ENCODE measurements around the gene USP13. TPM values are rescaled to one million over a fixed set of nuclear protein-coding genes. Genes with fewer than 3 reads are reported as not detected.

Gene USP13
- polyA plus RNA-seq, 1 experiment: 15.2 TPM

GRCh38 chr3:179606534-179607085, 46.2 kb upstream of the USP13 start:
- DNase-seq (ENCODE audit: low read depth, low spot score): no peak
- no peak for TF ChIP-seq CTCF (IDR thresholded peaks at IDR 0.05; ENCODE audit: low read depth, low read length)
- ChIA-PET CTCF (interaction anchor here (1.5 kb wide), 1 partner anchor 43 kb away, joined by 3 read pairs; no protein-coding TSS in a partner anchor), POLR2A (no interaction called here)
- H3K27me3 ChIP-seq (ENCODE audit: control insufficient read depth, insufficient read depth, low read length): no peaks in the 10 kb centered on the region
- no peak overlapping the region for H3K4me3 ChIP-seq (ENCODE audit: low read depth, low read length)
- no peaks in the 10 kb centered on the region for H3K9me3 ChIP-seq (ENCODE audit: control insufficient read depth, insufficient read depth, low read length)
- H3K27ac ChIP-seq (ENCODE audit: low read depth, low read length): no peak overlapping the region

GRCh38 chr3:179608931-179609720, 43.7 kb upstream of the USP13 start:
- no peak for DNase-seq (ENCODE audit: low read depth, low spot score)
- Histone ChIP-seq H3K4me3 (ENCODE audit: low read depth, low read length) (no peak overlapping the region), H3K9me3 (ENCODE audit: control insufficient read depth, insufficient read depth, low read length) (no peaks in the 10 kb centered on the region), H3K27me3 (ENCODE audit: control insufficient read depth, insufficient read depth, low read length) (no peaks in the 10 kb centered on the region), H3K27ac (ENCODE audit: low read depth, low read length) (no peak overlapping the region)
- POLR2A ChIA-PET: no interaction called here
- TF ChIP-seq CTCF (IDR thresholded peaks at IDR 0.05; ENCODE audit: low read depth, low read length): no peak
- CTCF ChIA-PET: no interaction called here

- TF ChIP-seq CTCF (IDR thresholded peaks at IDR 0.05; ENCODE audit: low read depth, low read length): no peak
- Histone ChIP-seq H3K27ac (ENCODE audit: low read depth, low read length) (no peak overlapping the region), H3K27me3 (ENCODE audit: control insufficient read depth, insufficient read depth, low read length) (no peaks in the 10 kb centered on the region), H3K4me3 (ENCODE audit: low read depth, low read length) (no peak overlapping the region), H3K9me3 (ENCODE audit: control insufficient read depth, insufficient read depth, low read length) (no peaks in the 10 kb centered on the region)
- DNase-seq (ENCODE audit: low read depth, low spot score): no peak
- ChIA-PET CTCF (no interaction called here), POLR2A (no interaction called here)
Measured at GRCh38 chr3:179610066-179610465, 42.8 kb upstream of the USP13 start.

GRCh38 chr3:179613807-179614206, 39.0 kb upstream of the USP13 start:
- no peak for TF ChIP-seq CTCF (IDR thresholded peaks at IDR 0.05; ENCODE audit: low read depth, low read length)
- no peak overlapping the region for H3K27ac ChIP-seq (ENCODE audit: low read depth, low read length)
- DNase-seq (ENCODE audit: low read depth, low spot score): no peak
- ChIA-PET CTCF (interaction anchor here (0.6 to 1.0 kb wide), 2 partner anchors 198 to 981 kb away, joined by 3 to 5 read pairs; no protein-coding TSS in a partner anchor), POLR2A (interaction anchor here (0.8 kb wide), 1 partner anchor 9 kb away, joined by 5 read pairs; the partner anchor contains the start of genes MRPL47 and NDUFB5)
- H3K9me3 ChIP-seq (ENCODE audit: control insufficient read depth, insufficient read depth, low read length): no peaks in the 10 kb centered on the region
- H3K27me3 ChIP-seq (ENCODE audit: control insufficient read depth, insufficient read depth, low read length): no peaks in the 10 kb centered on the region
- no peak overlapping the region for H3K4me3 ChIP-seq (ENCODE audit: low read depth, low read length)

Measured in AG04450 (cell line).